GM23338 (cell line): ENCODE results near the gene MYOM3. TPM values are rescaled to one million over a fixed set of nuclear protein-coding genes. Genes with fewer than 3 reads are reported as not detected.

Source experiments
- ATAC-seq: fragments of 200-7000 bp; cut with Tn5 transposase; 3 replicates; pipeline ENCODE4 v1.9.1; 2020
- DNase-seq: peaks from one replicate; pipeline ENCODE4 v3.0.0-alpha.2; 2015; ENCODE audit warnings: low spot score
- H2AFZ ChIP-seq: fragments of 200-600 bp; sonication (generic); 2 replicates; pipeline ENCODE4 v1.8.0; 2016; ENCODE audit warnings: antibody characterized with exemption, mild to moderate bottlenecking, moderate library complexity
- H3F3A ChIP-seq: fragments of 200-600 bp; sonication (generic); replicated peaks from 2 replicates; pipeline ENCODE4 v1.8.0; 2017; ENCODE audit warnings: antibody characterized with exemption, mixed run types, low read depth
- H3K27ac ChIP-seq: fragments of 200-600 bp; sonication (generic); 2 replicates; pipeline ENCODE4 v1.6.1; 2016; ENCODE audit warnings: low read depth
- H3K27me3 ChIP-seq: fragments of 200-600 bp; sonication (generic); 2 replicates; pipeline ENCODE4 v1.8.0; 2016; ENCODE audit warnings: mild to moderate bottlenecking, mixed run types, moderate library complexity; ENCODE audit not compliant: insufficient read depth
- H3K36me3 ChIP-seq: fragments of 200-600 bp; sonication (generic); 2 replicates; pipeline ENCODE4 v1.8.0; 2016; ENCODE audit warnings: mild to moderate bottlenecking; ENCODE audit not compliant: insufficient read depth
- H3K4me1 ChIP-seq: fragments of 200-600 bp; sonication (generic); 2 replicates; pipeline ENCODE4 v1.8.0; 2016; ENCODE audit warnings: mild to moderate bottlenecking, moderate library complexity; ENCODE audit not compliant: insufficient read depth
- H3K4me2 ChIP-seq: fragments of 200-600 bp; sonication (generic); 2 replicates; pipeline ENCODE4 v1.7.1; 2017; ENCODE audit warnings: mixed run types
- H3K4me3 ChIP-seq: fragments of 200-600 bp; sonication (generic); 2 replicates; pipeline ENCODE4 v1.6.1; 2016; ENCODE audit warnings: mixed run types
- H3K79me2 ChIP-seq: fragments of 200-600 bp; sonication (generic); replicated peaks from 2 replicates; pipeline ENCODE4 v1.8.0; 2017; ENCODE audit warnings: mild to moderate bottlenecking; ENCODE audit not compliant: insufficient read depth
- H3K9me2 ChIP-seq: fragments of 200-600 bp; sonication (generic); 2 replicates; pipeline ENCODE4 v1.8.0; 2017; ENCODE audit not compliant: insufficient read depth
- H4K20me1 ChIP-seq: fragments of 200-600 bp; sonication (generic); replicated peaks from 2 replicates; pipeline ENCODE4 v1.8.0; 2017; ENCODE audit warnings: mild to moderate bottlenecking; ENCODE audit not compliant: insufficient read depth
- H3K27ac Mint-ChIP-seq: 2 replicates; pipeline ENCODE4 v1.8.0; 2020; ENCODE audit warnings: inconsistent platforms, mild to moderate bottlenecking, moderate library complexity, mixed read lengths
- H3K27me3 Mint-ChIP-seq: 3 replicates; pipeline ENCODE4 v1.8.0; 2022; ENCODE audit warnings: low read depth, mild to moderate bottlenecking, moderate library complexity, mixed read lengths, inconsistent platforms; ENCODE audit not compliant: insufficient read depth, poor library complexity
- H3K36me3 Mint-ChIP-seq: 3 replicates; pipeline ENCODE4 v1.8.0; 2021; ENCODE audit warnings: low read depth, mild to moderate bottlenecking, inconsistent platforms, moderate library complexity, mixed read lengths
- H3K4me1 Mint-ChIP-seq: 3 replicates; pipeline ENCODE4 v1.8.0; 2020; ENCODE audit warnings: mild to moderate bottlenecking, inconsistent platforms, mixed read lengths
- H3K4me3 Mint-ChIP-seq: 3 replicates; pipeline ENCODE4 v1.8.0; 2021; ENCODE audit warnings: moderate library complexity, mild to moderate bottlenecking, inconsistent platforms, mixed read lengths
- H3K9me3 Mint-ChIP-seq: 3 replicates; pipeline ENCODE4 v1.8.0; 2020; ENCODE audit warnings: moderate library complexity, mild to moderate bottlenecking, inconsistent platforms, mixed read lengths
- CREB1 ChIP-seq: fragments of 250-450 bp; sonication (Bioruptor Pico); IDR thresholded peaks from 2 replicates; pipeline ENCODE4 v1.5.0; 2020; ENCODE audit warnings: low read depth, mild to moderate bottlenecking, moderate library complexity
- ETS1 ChIP-seq: IDR thresholded peaks from 2 replicates; pipeline ENCODE4 v1.6.1; 2016; ENCODE audit warnings: antibody characterized with exemption
- JUNB ChIP-seq: IDR thresholded peaks from one replicate; pipeline ENCODE4 v1.6.1; 2016; ENCODE audit warnings: antibody characterized with exemption; ENCODE audit not compliant: unreplicated experiment
- NANOG ChIP-seq: IDR thresholded peaks from 2 replicates; pipeline ENCODE4 v1.6.1; 2016; ENCODE audit warnings: antibody characterized with exemption, borderline replicate concordance
- REST ChIP-seq: IDR thresholded peaks from one replicate; pipeline ENCODE4 v1.6.1; 2018; ENCODE audit warnings: antibody characterized with exemption; ENCODE audit not compliant: unreplicated experiment
- STAT1 ChIP-seq: IDR thresholded peaks from one replicate; pipeline ENCODE4 v1.6.1; 2016; ENCODE audit warnings: antibody characterized with exemption; ENCODE audit not compliant: unreplicated experiment
- ZNF331 ChIP-seq: fragments of 250-450 bp; sonication (Bioruptor Pico); IDR thresholded peaks from 2 replicates; pipeline ENCODE4 v1.5.0; 2020; ENCODE audit warnings: low read depth, mild to moderate bottlenecking, moderate library complexity
- ZNF462 ChIP-seq: fragments of 250-450 bp; sonication (Bioruptor Pico); IDR thresholded peaks from 2 replicates; pipeline ENCODE4 v1.5.0; 2020; ENCODE audit warnings: mild to moderate bottlenecking, moderate library complexity
- polyA plus RNA-seq: library from polyadenylated mRNA; unstranded; fragments of >200 nt; fragmentation: Nextera tagmentation; extraction: Ambion mirVana; gene quantifications from 2 replicates; pipeline ENCODE4 v1.2.1, GENCODE V29; 2016
- total RNA-seq: library from RNA; depleted of rRNA; stranded (reverse); fragments of >200 nt; shearing (Covaris generic); gene quantifications from 2 replicates; pipeline ENCODE4 v1.2.3, GENCODE V29; 2014

The MYOM3 gene
- total and polyA plus RNA-seq, 2 experiments from 2014 or later = not detected

GRCh38 chr1:24117132-24117531 lies 5.2 kb upstream of the MYOM3 start (continued):
- no peak for TF ChIP-seq ZNF462 (CRISPR knock-in tag)
- no peak for TF ChIP-seq STAT1
- no peak for TF ChIP-seq CREB1 (CRISPR knock-in tag)
- no peak for TF ChIP-seq ZNF331 (CRISPR knock-in tag)
- TF ChIP-seq JUNB = no peak

GRCh38 chr1:24114753-24115152 lies 2.8 kb upstream of the MYOM3 start:
- Histone ChIP-seq H3K79me2 (no peaks in the 10 kb centered on the region), H4K20me1 (no peaks in the 10 kb centered on the region), H3K36me3 (no peaks in the 10 kb centered on the region), H3K9me2 (no peaks in the 10 kb centered on the region), H3F3A (no peaks in the 10 kb centered on the region), H2AFZ (peak overlapping the region; percentile 81; the same call in 1 of the 2 replicates), H3K4me1 (peaks cover 23% of the 10 kb centered on the region), H3K27me3 (no peaks in the 10 kb centered on the region), H3K4me3 (no peak overlapping the region), H3K27ac (no peak overlapping the region), H3K4me2 (peak overlapping the region; percentile 55; the same call in 1 of the 2 replicates)
- DNase-seq (no peak), ATAC-seq (no peak)
- Mint-ChIP-seq H3K9me3 (no peaks in the 10 kb centered on the region), H3K27ac (no peak overlapping the region), H3K4me3 (no peak overlapping the region), H3K4me1 (peaks cover 25% of the 10 kb centered on the region), H3K27me3 (peaks cover 14% of the 10 kb centered on the region), H3K36me3 (no peaks in the 10 kb centered on the region)
- no peak for TF ChIP-seq CREB1 (CRISPR knock-in tag)
- TF ChIP-seq ETS1 = no peak
- no peak for TF ChIP-seq JUNB
- TF ChIP-seq NANOG = no peak
- no peak for TF ChIP-seq REST
- TF ChIP-seq STAT1 = no peak
